A673 (cell line): ENCODE data around the gene TSTD1. TPM values are rescaled to one million over a fixed set of nuclear protein-coding genes. Genes with fewer than 3 reads are reported as not detected.
A peak's percentile ranks its signal among the peaks of the same experiment; 100 is the strongest.

ENCODE experiments used
- BruUV-seq: library from RNA; stranded (reverse); fragments of 400-500 nt; replicated peaks from 2 replicates; lab custom pipeline; 2021; lab: Mats Ljungman, UMichigan
- CTCF ChIA-PET: fragments of 300-600 bp; sonication (Branson Sonifier 250); formaldehyde crosslinking; loops from one replicate; lab custom pipeline; 2022; ENCODE audit warnings: antibody characterized with exemption; lab: Charles Lee
- POLR2A ChIA-PET: fragments of 300-600 bp; sonication (Branson Sonifier 250); formaldehyde crosslinking; loops from one replicate; lab custom pipeline; 2022; ENCODE audit warnings: antibody characterized with exemption; ENCODE audit not compliant: low non-redundant PET; lab: Charles Lee
- DNase-seq: peaks from one replicate; pipeline ENCODE4 v3.0.0-alpha.2; 2015; ENCODE audit warnings: low spot score
- H3K27ac ChIP-seq: fragments of 200-600 bp; sonication (generic); 2 replicates; pipeline ENCODE4 v1.5.1; 2016; ENCODE audit warnings: mixed run types, low read depth, mild to moderate bottlenecking, mixed read lengths, antibody characterized with exemption, low read length; ENCODE audit not compliant: poor library complexity, severe bottlenecking
- H3K27me3 ChIP-seq: fragments of 200-600 bp; sonication (generic); replicated peaks from 2 replicates; pipeline ENCODE4 v1.6.1; 2017; ENCODE audit warnings: mixed run types, low read depth, mild to moderate bottlenecking, mixed read lengths, antibody characterized with exemption, low read length; ENCODE audit not compliant: insufficient read depth, poor library complexity
- H3K36me3 ChIP-seq: fragments of 200-600 bp; sonication (generic); 2 replicates; pipeline ENCODE4 v1.6.1; 2016; ENCODE audit warnings: mixed run types, mild to moderate bottlenecking, mixed read lengths, antibody characterized with exemption, low read length; ENCODE audit not compliant: insufficient read depth, poor library complexity, severe bottlenecking
- H3K4me1 ChIP-seq: fragments of 200-600 bp; sonication (generic); 2 replicates; pipeline ENCODE4 v1.6.1; 2017; ENCODE audit warnings: mixed run types, mild to moderate bottlenecking, mixed read lengths, antibody characterized with exemption, low read length; ENCODE audit not compliant: insufficient read depth, poor library complexity, severe bottlenecking
- H3K4me3 ChIP-seq: fragments of 200-600 bp; sonication (generic); 2 replicates; pipeline ENCODE4 v1.5.1; 2016; ENCODE audit warnings: low read depth, mixed run types, mild to moderate bottlenecking, mixed read lengths, low read length; ENCODE audit not compliant: poor library complexity, severe bottlenecking
- H3K9me3 ChIP-seq: fragments of 200-600 bp; sonication (generic); 2 replicates; pipeline ENCODE4 v1.6.1; 2016; ENCODE audit warnings: mixed run types, low read depth, mild to moderate bottlenecking, mixed read lengths, antibody characterized with exemption, low read length; ENCODE audit not compliant: poor library complexity, severe bottlenecking
- CTCF ChIP-seq: fragments of 300-800, 200-600 bp; sonication (generic); conservative IDR thresholded peaks from 2 replicates; pipeline ENCODE4 v1.5.1; 2017; ENCODE audit warnings: low read depth, mild to moderate bottlenecking, antibody characterized with exemption, low read length, moderate library complexity, mixed read lengths
- EZH2 ChIP-seq: fragments of 200-600 bp; sonication (generic); IDR thresholded peaks from 2 replicates; pipeline ENCODE4 v1.6.1; 2017; ENCODE audit warnings: borderline replicate concordance, low read depth, mild to moderate bottlenecking, mixed read lengths, antibody characterized with exemption, low read length; ENCODE audit not compliant: poor library complexity, severe bottlenecking
- intact Hi-C: fragments of 100-400 bp; cut with micrococcal nuclease; formaldehyde crosslinking; loops from one replicate; pipeline ENCODE4 v1.10.0; 2022; ENCODE audit not compliant: unreplicated experiment
- total RNA-seq: library from RNA; stranded (reverse); gene quantifications from 2 replicates; pipeline ENCODE4 v1.2.3, GENCODE V29; 2021

TSTD1 gene
- total RNA-seq, 1 experiment from 2014 or later, result 1.3 TPM

DNA sequence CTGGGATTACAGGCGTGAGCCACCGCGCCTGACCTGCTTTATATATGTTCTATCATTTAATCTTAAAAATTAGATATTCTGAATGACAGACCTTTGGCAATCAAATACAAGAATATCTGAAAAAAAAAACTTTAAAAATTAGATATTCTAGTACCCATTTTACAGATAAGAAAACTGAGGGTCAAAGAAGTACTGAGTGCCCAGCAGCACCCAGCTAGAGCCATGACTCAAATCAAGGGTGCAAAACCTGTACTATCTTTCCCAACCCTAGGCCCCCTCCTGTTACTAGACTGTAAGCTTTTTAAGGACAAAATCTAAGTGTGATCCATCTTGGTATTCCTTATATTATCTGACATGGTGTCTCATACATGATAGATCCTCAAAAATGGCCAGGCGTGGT, 22.7 kb upstream of the TSTD1 start:
- intact Hi-C loops, result no loop called here
- POLR2A ChIA-PET, result no interaction called here
- BruUV-seq, result no TSS peak

GRCh38 chr1:161059293-161059692, 20.5 kb upstream of the TSTD1 start:
- ChIA-PET POLR2A (interaction anchor here (0.6 kb wide), 1 partner anchor 156 kb away, joined by 3 read pairs; no protein-coding TSS in a partner anchor), CTCF (no interaction called here)
- no TSS peak for BruUV-seq
- intact Hi-C loops, result no loop called here
- Histone ChIP-seq H3K4me3 (no peak overlapping the region), H3K27ac (no peak overlapping the region), H3K36me3 (no peaks in the 10 kb centered on the region), H3K4me1 (no peaks in the 10 kb centered on the region), H3K27me3 (peaks cover 4% of the 10 kb centered on the region), H3K9me3 (no peaks in the 10 kb centered on the region)
- TF ChIP-seq CTCF (no peak), EZH2 (no peak)
- no peak for DNase-seq

More for the DNA sequence above, 22.7 kb upstream of the TSTD1 start:
- no peak overlapping the region for H3K27ac ChIP-seq
- DNase-seq, result no peak
- no peak for TF ChIP-seq EZH2
- TF ChIP-seq CTCF, result no peak
- H3K27me3 ChIP-seq, result peaks cover 9% of the 10 kb centered on the region
- no peaks in the 10 kb centered on the region for H3K9me3 ChIP-seq
- no peak overlapping the region for H3K4me3 ChIP-seq
- no peaks in the 10 kb centered on the region for H3K4me1 ChIP-seq
- CTCF ChIA-PET, result no interaction called here
- no peaks in the 10 kb centered on the region for H3K36me3 ChIP-seq

DNA sequence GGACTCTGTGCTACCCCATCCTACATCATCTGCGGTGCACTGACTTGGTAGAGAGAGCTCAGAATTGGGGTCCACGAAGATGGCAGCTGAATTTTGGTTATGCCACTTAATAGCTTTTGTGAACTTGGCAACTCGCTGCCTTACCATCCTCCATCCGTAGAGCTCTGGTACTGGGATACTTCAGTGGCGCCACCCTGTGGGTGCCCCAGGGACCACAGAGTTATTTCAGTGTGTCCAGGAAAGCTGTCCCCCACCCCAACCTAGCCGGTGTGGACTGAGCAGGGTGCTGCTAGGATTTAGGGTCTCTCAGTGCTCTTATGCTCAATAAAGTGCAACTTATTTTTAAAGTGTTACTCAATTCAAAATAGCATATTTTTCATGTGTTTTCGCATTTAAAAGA, 16.0 kb upstream of the TSTD1 start:
- Histone ChIP-seq H3K27me3 (no peaks in the 10 kb centered on the region), H3K4me1 (peaks cover 13% of the 10 kb centered on the region), H3K9me3 (no peaks in the 10 kb centered on the region), H3K27ac (no peak overlapping the region), H3K4me3 (no peak overlapping the region), H3K36me3 (no peaks in the 10 kb centered on the region)
- ChIA-PET CTCF (no interaction called here), POLR2A (no interaction called here)
- BruUV-seq, result no TSS peak
- TF ChIP-seq CTCF (peak; percentile 42), EZH2 (no peak)
- no peak for DNase-seq
- intact Hi-C loops, result no loop called here
